ENCODE results near the gene OR4C12. TPM values are rescaled to one million over a fixed set of nuclear protein-coding genes. Genes with fewer than 3 reads are reported as not detected.
"Not testable (repeated sequence)": the region's sequence is repeated elsewhere in the genome, so short reads cannot be mapped to it uniquely, and the experiment has no call there.

The OR4C12 gene
- polyA plus RNA-seq (ENCODE audit: insufficient read length in 10 of 10) = not detected
- long read RNA-seq, donor 1 = 0 reads
- long read RNA-seq, donor 2 = 0 reads
- long read RNA-seq, donor 3 = 0 reads
- long read RNA-seq, donor 4 = 0 reads
- long read RNA-seq, donor 5 = 0 reads
- long read RNA-seq, donor 6 = 0 reads
- long read RNA-seq, donor 7 = 0 reads
- long read RNA-seq, donor 8 = 0 reads
- long read RNA-seq, donor 9 = 0 reads

GRCh38 chr11:49982435-49982834, at the start of gene OR4C12:
Gene OR4C12, minus strand, starts transcription at chr11:49982535. Its CDS starts 34 bp downstream, at chr11:49982501.
- DNase-seq = not testable (repeated sequence)

GRCh38 chr11:50030193-50030592, 47.9 kb upstream of the OR4C12 start:
- no peak for DNase-seq

GRCh38 chr11:49995565-49995964, 13.2 kb upstream of the OR4C12 start:
- DNase-seq = peak; percentile 0

GRCh38 chr11:49973439-49973838, 8.9 kb downstream of the OR4C12 start:
- not testable (repeated sequence) for DNase-seq

- DNase-seq = no peak
Measured at GRCh38 chr11:49952091-49952490, 30.2 kb downstream of the OR4C12 start, which contains the start of gene OR4C13. Gene OR4C13, plus strand, starts transcription at chr11:49952391. Its CDS starts 32 bp downstream, at chr11:49952423.

- not testable (repeated sequence) for DNase-seq
Measured at GRCh38 chr11:49948701-49949100, 33.6 kb downstream of the OR4C12 start.

Other genes starting within 250 kb of the OR4C12 start
- not detected for gene OR4C13, start 30.1 kb downstream of the OR4C12 start, polyA plus RNA-seq (ENCODE audit: insufficient read length in 10 of 10)
- not detected for gene OR4C45, start 50.3 kb upstream of the OR4C12 start, polyA plus RNA-seq (ENCODE audit: insufficient read length in 10 of 10)

Measured in muscle of back (tissue), 13 donors.